DMS 273 (cell line): ENCODE data around the gene PDE2A.

Experiments used
- DNase-seq: peaks from one replicate; lab custom pipeline; 2025; ENCODE audit not compliant: unreplicated experiment; lab: John Stamatoyannopoulos, UW

Gene PDE2A

GRCh38 chr11:72592698-72593495 lies 81.3 kb downstream of the PDE2A start:
- DNase-seq, result no peak

DNA sequence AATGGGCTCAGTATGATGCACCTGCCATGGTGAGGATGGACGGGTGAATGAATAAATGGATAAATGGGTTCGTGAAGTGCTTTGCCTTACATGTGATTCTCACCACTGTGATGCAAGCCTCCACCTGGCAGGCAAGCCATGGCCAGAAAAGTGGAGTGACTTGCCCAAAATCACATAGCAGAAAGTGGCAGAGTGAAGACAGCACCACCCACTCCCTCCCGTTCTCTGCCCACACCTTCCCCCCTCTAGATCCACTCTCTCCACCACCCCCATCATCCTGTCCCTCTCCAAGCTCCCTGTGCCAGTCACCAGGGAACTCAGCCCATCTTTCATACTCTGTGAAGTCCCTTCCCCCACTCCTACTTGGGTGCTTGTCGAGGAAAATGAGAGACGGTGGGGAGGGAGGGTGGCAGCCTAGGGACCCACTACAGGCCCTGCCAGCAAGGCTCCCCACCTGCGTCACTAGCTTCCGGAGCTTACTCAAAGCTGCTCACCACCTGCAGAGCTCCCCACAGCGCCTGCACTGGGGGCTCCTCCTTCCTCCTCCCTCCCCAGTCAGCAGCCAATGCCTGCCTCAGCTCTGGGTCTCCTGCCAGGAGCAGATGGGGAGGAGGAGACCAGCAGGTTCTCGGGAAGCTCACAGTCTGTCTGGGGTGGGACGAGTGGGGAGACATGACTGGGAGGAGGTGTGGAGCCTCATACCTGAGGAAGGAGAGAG lies 82.3 kb downstream of the PDE2A start:
- peak; percentile 91 for DNase-seq

DNA sequence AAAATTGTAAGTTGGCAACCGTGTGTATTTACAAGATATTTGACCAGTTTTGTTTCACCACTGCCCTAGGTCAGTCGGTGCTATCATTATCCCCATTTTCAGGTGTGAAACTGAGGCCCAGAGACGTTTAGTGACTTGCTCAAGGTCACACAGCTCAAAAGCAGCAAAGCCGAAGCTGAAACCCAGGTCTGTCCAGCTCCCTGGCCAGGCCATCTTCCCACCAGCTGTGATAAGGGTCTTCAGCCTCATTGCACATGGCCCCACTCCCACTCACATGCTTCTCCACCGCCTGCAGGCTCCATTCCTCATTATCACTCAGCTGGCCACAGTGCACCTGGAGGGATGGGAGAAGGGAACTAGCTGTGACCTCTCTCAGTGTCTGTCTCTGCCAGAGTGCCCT lies 83.2 kb downstream of the PDE2A start:
- no peak for DNase-seq

DNA sequence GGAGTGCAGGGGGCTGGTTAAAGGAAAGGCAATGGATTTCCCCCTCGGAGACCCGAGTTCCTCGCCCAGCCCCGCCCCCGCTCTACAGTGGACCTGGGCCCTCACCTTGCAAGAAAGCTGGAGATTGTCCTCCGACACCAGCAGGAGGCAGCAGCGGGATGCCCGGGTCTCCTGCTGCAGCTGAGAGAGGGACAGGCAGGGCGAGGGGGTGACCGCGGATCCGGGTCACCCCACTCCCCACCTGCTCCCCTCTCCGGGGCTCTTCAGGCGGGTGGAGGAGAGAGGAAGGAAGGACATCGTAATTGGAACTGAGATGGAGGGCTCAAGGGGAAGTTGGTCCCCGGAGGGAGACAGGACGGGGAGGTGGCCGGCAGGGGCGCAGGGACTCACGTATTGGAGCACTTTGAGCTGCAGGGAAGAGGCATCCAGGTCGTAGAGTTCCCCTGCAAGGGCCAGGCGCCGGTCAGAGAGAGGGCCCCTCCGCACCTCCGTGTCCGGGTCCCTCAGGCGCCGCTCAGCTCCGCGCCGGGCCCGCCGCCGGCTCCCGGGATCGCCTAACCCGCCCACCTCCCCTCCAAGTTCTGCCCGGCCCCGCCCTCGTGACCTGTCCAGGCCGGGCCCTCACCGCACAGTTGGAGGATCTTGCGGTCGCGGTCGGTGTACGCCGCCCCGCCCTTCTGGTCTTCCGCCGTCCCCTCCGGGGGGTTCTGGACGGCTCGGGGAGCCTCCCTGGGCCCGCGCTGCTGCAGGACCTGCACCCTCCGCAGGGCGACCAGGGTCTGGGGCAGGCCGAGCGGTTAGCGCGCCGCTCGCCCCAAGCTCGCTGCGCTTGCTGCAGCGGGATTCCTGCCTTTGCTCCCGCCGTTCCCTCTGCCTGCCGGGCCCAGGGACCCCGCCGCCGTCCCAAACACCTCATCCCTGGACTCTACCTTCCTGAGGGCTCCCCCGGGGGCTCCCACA lies 84.1 kb downstream of the PDE2A start:
- DNase-seq, result peak; percentile 11

DNA sequence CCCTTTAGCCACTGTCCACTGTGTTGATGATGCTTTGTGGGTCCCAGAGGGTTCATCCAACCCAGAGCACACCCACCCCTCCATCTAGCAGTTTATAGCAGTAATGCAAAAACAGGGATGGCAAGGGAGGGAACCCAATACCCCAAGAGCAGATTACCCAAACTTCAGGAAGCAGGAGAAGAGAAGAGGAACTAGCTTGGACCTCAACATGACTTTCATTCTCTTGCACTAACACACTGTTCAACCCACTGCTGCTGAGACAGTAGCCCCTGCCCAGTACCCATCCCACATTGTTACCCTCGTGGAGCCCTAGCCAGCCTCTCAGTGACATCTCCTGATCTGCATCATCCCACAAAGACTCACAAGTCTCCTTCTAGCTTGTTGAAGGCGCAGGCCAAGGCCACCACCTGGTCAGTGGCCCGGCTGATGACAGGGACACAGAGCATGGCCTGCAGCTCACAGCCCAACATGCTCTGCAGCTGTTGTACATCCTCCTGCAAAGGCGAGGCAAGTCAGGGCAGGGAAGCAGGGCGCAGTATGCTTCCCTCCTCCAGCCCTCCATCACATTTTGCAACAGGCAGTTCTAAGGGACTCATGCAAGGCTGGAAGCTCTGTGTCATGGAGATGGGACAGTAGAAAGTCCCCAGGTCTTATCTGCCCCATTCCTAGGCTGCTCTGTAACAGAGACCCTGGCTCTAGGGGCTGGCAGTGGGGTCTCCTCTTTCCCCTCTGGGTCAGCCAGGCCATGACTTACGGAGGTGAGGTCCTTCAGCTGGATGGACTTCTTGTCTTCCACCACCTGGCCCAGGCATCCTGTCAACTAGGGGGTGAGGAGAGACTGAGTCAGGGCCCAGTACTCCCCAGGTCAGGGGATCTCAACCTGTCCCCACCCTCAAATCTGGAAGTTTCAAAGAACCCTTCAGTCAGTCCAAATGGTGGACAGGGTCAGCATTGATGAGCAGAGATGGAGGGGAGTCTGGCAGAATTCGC lies 85.5 kb downstream of the PDE2A start:
- DNase-seq, result no peak

DNA sequence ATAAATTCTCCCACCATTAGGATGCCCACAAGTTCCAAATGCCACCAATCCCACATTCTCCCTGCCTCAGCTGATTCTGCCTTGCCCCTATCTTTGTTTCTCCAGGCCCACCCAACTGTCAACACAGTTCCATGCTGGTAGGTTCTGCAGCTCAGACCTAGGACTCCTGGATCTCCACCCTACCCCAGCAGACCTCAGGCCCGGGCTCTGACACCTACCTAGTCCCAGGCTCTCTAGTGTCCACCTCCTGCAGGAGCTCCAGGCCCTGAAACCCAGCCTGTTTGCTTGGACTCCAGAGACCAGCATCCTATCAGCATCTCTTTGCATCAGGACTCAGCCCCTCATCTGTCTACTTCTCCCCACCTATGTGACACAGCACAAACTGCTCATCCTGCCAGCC lies 86.5 kb downstream of the PDE2A start:
- DNase-seq, result no peak

DNA sequence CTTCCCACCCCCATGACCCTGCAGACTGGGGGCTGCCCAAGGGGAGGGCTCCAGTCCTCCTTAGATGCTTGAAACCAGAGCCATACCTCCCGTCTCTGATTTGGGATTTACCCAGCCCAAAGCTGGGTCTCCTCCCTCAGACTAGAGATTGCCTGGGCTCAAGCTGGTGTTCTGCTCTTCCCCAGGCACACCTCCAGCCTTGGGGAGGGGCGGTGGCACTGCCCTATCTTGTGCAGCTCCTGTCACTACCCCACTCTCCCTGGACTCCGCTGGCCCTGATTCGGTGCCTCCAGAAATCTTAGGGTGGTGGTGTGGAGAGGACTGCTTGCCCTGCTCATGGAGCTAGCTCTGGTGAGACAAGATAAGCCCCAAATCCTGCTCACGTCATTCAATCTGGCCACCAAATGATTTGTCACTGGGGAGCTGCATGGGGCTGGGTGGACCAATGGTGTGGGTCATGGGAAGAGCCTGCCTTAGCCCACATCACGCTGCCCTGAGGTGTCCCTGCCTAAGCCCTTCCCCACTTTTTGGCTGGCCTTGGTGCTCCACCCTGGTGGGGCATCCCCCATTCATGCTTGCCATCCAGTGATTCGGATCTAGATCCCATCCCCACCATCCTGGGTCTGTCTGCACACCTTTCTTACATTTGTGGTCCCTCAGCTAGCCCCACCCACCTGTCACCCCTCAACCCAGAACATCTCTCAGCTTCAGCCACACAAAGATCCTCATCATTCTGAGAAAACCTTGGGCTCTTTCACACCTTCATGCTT lies 87.7 kb downstream of the PDE2A start:
- DNase-seq, result no peak

DNA sequence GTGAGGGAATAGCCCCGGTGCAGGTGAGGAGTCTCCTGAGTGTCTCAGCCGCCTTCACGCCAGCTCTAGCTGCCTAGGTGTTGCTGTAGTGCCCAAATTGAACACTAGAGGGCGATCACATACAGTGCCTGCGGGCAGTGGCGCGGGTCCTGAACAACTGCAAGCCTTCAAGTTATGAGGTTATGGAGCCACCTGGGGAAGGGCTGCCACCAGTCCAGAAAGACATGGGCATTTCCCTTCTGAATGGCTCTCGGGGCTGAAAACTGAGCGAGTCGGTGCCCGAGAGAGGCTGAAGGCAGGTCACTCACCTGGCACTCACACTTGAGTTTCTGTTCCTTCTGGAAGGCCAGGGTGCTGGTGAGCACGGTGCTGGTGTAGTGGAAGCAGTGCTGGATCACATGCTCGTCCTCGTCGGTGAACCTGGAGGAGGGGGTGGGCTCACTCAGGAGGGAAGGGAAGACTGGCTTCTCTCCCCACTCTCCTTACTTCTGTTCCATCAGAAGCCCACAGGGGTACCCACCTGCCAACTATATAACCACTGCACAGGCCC lies 88.4 kb downstream of the PDE2A start:
- DNase-seq, result peak; percentile 81

GRCh38 chr11:72584939-72585597 lies 89.2 kb downstream of the PDE2A start:
- no peak for DNase-seq

GRCh38 chr11:72584293-72584938 lies 89.8 kb downstream of the PDE2A start:
- DNase-seq, result no peak

- DNase-seq, result no peak
Measured at GRCh38 chr11:72583616-72584292, 90.5 kb downstream of the PDE2A start.

- no peak for DNase-seq
Measured at GRCh38 chr11:72583177-72583553, 91.1 kb downstream of the PDE2A start.

- DNase-seq, result no peak
Measured at GRCh38 chr11:72582206-72583176, 91.7 kb downstream of the PDE2A start.

DNA sequence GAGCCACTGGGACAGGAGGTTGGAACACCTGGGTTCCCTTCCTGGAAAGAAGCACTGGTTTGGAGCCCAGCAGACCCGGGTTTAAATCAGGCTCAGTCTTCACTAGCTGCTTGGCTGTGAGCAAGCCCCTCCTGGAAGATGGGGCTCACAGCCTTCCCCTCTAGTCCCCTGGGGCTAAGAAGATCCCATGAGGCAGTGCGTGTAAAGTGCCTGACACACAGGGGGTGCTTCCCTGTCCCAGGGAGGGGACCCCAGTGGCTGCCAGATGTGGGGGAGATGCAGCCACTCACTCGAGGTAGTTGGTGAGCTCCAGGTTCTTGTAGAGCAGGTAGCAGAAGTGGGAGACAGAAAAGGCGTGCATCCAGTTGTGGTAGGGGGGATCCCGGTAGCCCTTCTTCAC lies 93.2 kb downstream of the PDE2A start:
- DNase-seq, result no peak

- DNase-seq, result no peak
Measured at GRCh38 chr11:72580642-72580950, 93.6 kb downstream of the PDE2A start.

DNA sequence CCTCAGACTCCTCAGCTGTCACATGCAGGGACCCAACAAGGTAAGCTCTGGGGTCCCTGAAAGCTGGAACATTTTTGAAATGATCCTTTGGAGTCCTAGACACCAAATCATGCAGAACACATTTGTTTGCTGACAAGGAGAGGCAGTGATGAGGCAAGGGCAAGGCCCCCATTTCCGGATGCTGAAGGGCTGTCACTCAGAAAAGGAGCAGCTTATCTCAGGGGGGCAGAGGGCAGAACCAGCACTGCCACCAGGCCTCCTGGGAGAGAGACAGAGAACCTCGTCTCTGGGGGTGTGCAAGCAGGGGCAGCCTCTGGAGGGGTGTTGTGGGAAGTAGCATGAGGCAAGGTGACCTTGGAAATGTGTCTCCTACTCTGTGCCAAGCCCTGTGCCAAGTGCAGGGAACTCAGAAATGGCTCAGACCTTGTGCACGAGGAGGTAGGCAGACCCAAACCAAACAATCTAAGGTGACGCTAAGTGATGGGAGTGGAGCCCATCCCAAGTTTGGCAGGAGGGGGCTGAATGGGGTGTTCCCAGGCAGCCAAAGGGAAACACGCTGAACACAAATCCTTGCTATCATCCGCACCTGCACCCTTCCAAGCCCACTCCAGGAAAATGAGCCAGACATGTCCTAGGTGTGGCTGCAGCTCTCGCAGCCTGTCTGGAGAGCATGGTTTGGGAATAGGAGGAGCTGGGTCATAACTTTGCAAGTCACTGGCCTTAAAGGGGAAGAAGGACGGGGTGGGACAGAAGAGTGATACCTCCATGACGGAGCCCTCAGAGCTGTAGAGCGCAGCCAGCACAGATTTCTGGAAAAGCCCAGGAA lies 94.2 kb downstream of the PDE2A start:
- no peak for DNase-seq
